ENCODE data around the gene ATIC.

The ATIC gene

GRCh38 chr2:215399067-215399716 lies 87.3 kb downstream of the ATIC start:
- DNase-seq (ENCODE audit: low read depth in 2 of 2), result no peak

Data from stimulated activated CD8-positive, alpha-beta memory T cell treated with anti-CD3 and anti-CD28 coated beads, Interleukin-7, amount 100 ng/mL, for 4 hours (primary cell).